PFSK-1 (cell line): Measurements from ENCODE around the gene ADD1.

Source experiments
- FOXP2 ChIP-seq: optimal IDR thresholded peaks from 2 replicates; pipeline ENCODE3; 2011; ENCODE audit warnings: borderline replicate concordance, control low read depth, inconsistent platforms; ENCODE audit not compliant: insufficient read depth; ENCODE audit errors: extremely low read length, extremely low read depth
- POLR2AphosphoS5 ChIP-seq: IDR thresholded peaks from 2 replicates; pipeline ENCODE4 v1.6.1; 2012; ENCODE audit warnings: low read depth, mild to moderate bottlenecking, control low read depth, low read length, moderate library complexity
- SIN3A ChIP-seq: IDR thresholded peaks from 2 replicates; pipeline ENCODE4 v1.6.1; 2012; ENCODE audit warnings: mild to moderate bottlenecking, low read length, moderate library complexity, borderline replicate concordance; ENCODE audit not compliant: insufficient read depth
- TAF1 ChIP-seq: IDR thresholded peaks from 2 replicates; pipeline ENCODE4 v1.6.1; 2012; ENCODE audit warnings: low read length, control low read depth, borderline replicate concordance; ENCODE audit not compliant: insufficient read depth
- TF ChIP-seq, protein P1 (sequence below), 2 experiments: IDR thresholded peaks; 2 replicates each; pipeline versions ENCODE4 v1.6.1 to v1.8.0; 2011 to 2012; ENCODE audit warnings: low read depth in 2 of 2, low read length in 2 of 2, control low read depth in 1 of 2, inconsistent platforms in 1 of 2, mild to moderate bottlenecking in 1 of 2, moderate library complexity in 1 of 2; ENCODE audit not compliant: insufficient read depth in 1 of 2

ADD1 gene

DNA sequence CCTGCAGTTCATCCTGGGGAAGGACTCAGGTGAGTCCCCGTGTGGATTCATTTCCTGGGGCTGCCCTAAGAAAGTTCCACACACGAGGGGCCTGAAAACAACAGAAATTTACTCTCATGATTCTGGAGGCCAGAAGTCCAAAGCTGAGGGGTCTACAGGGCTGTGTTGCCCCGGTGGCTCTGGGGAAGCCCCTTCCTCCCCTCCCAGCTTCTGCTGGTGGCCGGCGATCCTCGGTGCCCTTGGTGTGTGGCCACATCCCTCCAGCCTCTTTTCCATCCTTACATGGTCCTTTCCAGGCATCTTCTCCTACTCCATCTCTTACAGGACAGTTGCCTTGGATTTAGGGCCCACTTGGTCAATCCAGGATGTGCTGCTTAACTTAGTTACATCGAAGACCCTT, 35.6 kb upstream of the ADD1 start:
- TF ChIP-seq SIN3A (no peak), FOXP2 (no peak), TAF1 (no peak), POLR2AphosphoS5 (no peak)
- TF ChIP-seq, protein P1, sequence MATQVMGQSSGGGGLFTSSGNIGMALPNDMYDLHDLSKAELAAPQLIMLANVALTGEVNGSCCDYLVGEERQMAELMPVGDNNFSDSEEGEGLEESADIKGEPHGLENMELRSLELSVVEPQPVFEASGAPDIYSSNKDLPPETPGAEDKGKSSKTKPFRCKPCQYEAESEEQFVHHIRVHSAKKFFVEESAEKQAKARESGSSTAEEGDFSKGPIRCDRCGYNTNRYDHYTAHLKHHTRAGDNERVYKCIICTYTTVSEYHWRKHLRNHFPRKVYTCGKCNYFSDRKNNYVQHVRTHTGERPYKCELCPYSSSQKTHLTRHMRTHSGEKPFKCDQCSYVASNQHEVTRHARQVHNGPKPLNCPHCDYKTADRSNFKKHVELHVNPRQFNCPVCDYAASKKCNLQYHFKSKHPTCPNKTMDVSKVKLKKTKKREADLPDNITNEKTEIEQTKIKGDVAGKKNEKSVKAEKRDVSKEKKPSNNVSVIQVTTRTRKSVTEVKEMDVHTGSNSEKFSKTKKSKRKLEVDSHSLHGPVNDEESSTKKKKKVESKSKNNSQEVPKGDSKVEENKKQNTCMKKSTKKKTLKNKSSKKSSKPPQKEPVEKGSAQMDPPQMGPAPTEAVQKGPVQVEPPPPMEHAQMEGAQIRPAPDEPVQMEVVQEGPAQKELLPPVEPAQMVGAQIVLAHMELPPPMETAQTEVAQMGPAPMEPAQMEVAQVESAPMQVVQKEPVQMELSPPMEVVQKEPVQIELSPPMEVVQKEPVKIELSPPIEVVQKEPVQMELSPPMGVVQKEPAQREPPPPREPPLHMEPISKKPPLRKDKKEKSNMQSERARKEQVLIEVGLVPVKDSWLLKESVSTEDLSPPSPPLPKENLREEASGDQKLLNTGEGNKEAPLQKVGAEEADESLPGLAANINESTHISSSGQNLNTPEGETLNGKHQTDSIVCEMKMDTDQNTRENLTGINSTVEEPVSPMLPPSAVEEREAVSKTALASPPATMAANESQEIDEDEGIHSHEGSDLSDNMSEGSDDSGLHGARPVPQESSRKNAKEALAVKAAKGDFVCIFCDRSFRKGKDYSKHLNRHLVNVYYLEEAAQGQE (IDR thresholded peaks at IDR 0.05; ENCODE audit: insufficient read depth in 1 of 2, low read depth in 2 of 2, low read length in 2 of 2): no peak

DNA sequence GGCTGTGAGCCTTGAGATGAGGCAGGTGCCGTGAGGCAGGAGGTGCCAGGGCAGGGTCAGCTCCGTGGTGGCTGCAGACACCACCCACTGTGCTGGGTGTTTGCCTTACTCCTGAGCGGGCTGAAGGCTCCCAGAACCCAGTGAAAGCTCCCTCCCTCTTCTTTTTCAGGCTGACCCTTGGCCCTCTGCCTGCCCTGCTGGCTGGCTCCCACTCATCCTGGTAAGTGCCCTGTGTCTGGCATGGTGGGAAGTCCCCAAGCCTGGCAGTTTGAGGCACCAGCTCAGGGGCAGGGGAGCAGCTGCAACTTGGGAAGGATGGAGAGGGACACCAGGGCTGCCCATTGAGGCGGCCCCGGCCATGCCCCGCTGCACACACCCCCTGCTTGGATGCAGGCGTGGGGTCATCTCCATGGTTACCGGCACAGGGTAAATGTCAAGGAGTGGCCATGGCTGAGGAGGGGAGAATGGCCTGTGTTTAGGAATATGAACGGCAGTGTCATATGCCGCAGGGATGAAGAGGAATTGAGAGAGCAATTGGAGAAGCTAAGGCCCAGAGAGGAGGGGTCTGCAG, 33.9 kb upstream of the ADD1 start:
- TF ChIP-seq FOXP2: no peak
- no peak for TF ChIP-seq SIN3A
- no peak for TF ChIP-seq POLR2AphosphoS5
- no peak for TF ChIP-seq TAF1
- TF ChIP-seq, protein P1 (IDR thresholded peaks at IDR 0.05; ENCODE audit: insufficient read depth in 1 of 2, low read depth in 2 of 2, low read length in 2 of 2): no peak

DNA sequence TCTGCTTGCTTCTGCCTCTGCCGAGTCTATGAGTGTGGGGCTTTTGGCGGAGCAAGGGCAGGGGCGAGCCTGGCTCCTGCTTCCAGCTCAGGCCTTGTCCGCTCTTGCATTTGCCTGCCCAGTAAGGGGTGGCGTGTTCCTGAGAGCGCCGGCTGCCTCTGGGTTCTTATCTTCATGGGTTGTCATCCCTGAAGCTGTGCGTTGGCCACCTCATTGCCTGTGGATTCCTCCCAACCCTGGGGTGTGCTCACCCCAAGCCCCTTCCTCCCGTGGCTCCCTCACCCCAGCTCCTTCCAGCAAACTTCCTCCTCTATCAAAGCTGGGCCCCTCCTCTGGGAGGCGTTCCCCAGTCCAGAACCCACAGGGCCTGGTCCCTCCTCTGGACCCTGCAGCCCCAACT, 33.3 kb upstream of the ADD1 start:
- TF ChIP-seq POLR2AphosphoS5: no peak
- TF ChIP-seq TAF1: no peak
- no peak for TF ChIP-seq SIN3A

DNA sequence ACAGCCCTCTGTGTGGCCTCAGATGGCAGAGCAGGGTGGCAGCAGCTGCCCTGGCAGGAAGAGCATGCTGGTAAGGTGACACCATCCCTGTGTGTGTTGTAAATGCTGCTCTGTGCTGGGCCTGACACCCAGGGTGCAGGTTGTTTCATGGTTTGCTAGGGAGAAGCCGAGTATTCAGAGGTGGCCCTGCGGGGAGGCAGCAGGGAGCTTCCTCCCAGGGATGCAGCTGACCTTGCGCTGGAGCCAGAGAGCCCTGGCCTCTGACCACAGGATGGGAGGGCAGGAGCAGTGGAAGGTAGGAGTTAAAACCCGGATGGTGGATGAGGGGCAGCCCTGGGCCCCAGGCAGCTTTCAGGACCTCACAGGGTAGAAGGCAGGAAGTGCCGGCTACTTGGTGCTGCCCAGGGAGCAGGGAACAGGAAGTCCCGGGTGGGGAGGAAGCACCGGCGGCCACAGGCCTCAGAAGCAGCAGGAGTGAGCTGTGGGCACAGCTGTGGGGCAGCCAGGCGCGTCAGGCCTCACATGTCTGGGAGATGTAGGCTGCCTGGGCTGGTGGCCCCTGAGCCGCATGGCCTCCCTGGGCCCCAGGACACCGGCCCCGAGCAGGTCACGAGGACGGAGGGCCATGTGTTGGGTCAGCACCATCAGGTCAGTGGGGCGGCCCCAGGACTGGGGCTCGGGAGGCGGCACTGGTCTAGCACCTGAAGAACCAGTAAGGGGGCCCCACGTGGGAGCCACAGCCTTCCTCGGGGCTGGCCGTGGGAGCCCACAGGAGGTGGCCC, 31.6 kb upstream of the ADD1 start:
- TF ChIP-seq FOXP2 (no peak), POLR2AphosphoS5 (peak; percentile 62), TAF1 (peak; percentile 92)
- TF ChIP-seq, protein P1 (IDR thresholded peaks at IDR 0.05; ENCODE audit: insufficient read depth in 1 of 2, low read depth in 2 of 2, low read length in 2 of 2): 0 out of 4 replicates have a peak, but pooled peaks of 1 of the 2 experiments have one; percentile 37

DNA sequence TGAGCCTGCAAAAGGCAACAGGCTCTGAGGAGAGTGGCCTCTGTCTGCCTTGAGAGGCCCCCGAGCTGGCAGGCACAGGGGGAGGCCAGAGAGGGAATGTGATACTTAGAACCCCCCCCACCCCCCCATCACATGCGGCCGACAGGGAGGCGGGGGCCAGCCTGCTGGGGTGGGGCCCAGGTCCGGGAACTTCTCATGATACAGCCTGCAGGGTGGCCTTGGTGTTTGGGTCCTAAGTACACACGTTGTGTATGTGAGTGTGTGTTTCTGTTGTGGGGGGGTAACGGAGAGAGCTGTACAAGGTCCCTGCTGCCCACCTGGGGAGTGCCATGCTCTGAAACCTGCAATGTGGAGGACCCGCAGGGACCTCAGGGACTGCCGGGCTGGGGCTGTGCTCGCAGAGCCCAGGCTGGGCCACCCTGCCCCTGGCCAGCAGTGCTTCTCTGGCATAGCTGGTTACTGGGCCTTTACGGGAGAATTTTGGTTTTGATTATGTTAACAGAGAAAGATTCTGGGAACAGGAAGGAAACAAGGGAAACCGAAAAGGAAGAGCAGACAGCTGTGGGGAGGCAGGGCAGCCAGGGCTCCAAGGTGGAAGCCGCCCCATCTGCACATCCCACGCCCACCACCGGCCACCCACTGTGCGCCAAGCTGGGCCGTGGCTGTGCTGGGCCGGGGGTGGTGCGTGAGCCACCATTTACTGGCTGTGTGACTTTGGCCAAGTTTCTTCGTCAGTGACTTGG, 30.9 kb upstream of the ADD1 start:
- TF ChIP-seq SIN3A (no peak), TAF1 (no peak), FOXP2 (no peak), POLR2AphosphoS5 (no peak; the same call in 1 of the 2 replicates)
- TF ChIP-seq, protein P1 (IDR thresholded peaks at IDR 0.05; ENCODE audit: insufficient read depth in 1 of 2, low read depth in 2 of 2, low read length in 2 of 2): no peak
